Activated naive CD4-positive, alpha-beta T cell treated with anti-CD3 and anti-CD28 coated beads, Interleukin-2, amount 10 ng/mL, durations not matched to agents 7 days and 5 days (primary cell): Measurements from ENCODE around the gene CDH4.

Source experiments
- CTCF ChIA-PET: fragments of 350-600 bp; sonication (Branson Sonifier 250); formaldehyde crosslinking; loops from one replicate; lab custom pipeline; 2021; ENCODE audit warnings: antibody characterized with exemption; lab: Charles Lee
- DNase-seq: peaks from one replicate; pipeline ENCODE4 v3.0.0-alpha.2; 2020
- H3K27ac Mint-ChIP-seq: one replicate; pipeline ENCODE4 v1.8.0; 2021; ENCODE audit warnings: mild to moderate bottlenecking, moderate library complexity, mixed read lengths
- H3K27me3 Mint-ChIP-seq: one replicate; pipeline ENCODE4 v1.8.0; 2021; ENCODE audit warnings: mild to moderate bottlenecking, mixed read lengths
- H3K36me3 Mint-ChIP-seq: one replicate; pipeline ENCODE4 v1.8.0; 2021; ENCODE audit warnings: mixed read lengths
- H3K4me1 Mint-ChIP-seq: one replicate; pipeline ENCODE4 v1.8.0; 2021; ENCODE audit warnings: mixed read lengths
- H3K4me3 Mint-ChIP-seq: one replicate; pipeline ENCODE4 v1.8.0; 2021; ENCODE audit warnings: mild to moderate bottlenecking, moderate library complexity, mixed read lengths
- H3K9me3 Mint-ChIP-seq: one replicate; pipeline ENCODE4 v1.8.0; 2021; ENCODE audit warnings: mixed read lengths

The CDH4 gene

GRCh38 chr20:61746147-61746646 lies 494.1 kb downstream of the CDH4 start:
- Mint-ChIP-seq H3K27ac (no peak overlapping the region), H3K36me3 (no peaks in the 10 kb centered on the region), H3K4me1 (no peaks in the 10 kb centered on the region), H3K4me3 (no peak overlapping the region), H3K27me3 (no peaks in the 10 kb centered on the region), H3K9me3 (peaks cover 9% of the 10 kb centered on the region)
- CTCF ChIA-PET: no interaction called here
- no peak for DNase-seq

- Mint-ChIP-seq H3K27ac (no peak overlapping the region), H3K4me3 (no peak overlapping the region), H3K4me1 (no peaks in the 10 kb centered on the region), H3K36me3 (no peaks in the 10 kb centered on the region), H3K9me3 (peaks cover 9% of the 10 kb centered on the region), H3K27me3 (no peaks in the 10 kb centered on the region)
- CTCF ChIA-PET: no interaction called here
- DNase-seq: no peak
Observed at GRCh38 chr20:61746781-61747180, 494.7 kb downstream of the CDH4 start.

- Mint-ChIP-seq H3K4me3 (no peak overlapping the region), H3K9me3 (peaks cover 9% of the 10 kb centered on the region), H3K36me3 (no peaks in the 10 kb centered on the region), H3K27ac (no peak overlapping the region), H3K27me3 (no peaks in the 10 kb centered on the region), H3K4me1 (no peaks in the 10 kb centered on the region)
- DNase-seq: no peak
- CTCF ChIA-PET: no interaction called here
Observed at GRCh38 chr20:61748376-61748775, 496.3 kb downstream of the CDH4 start.

- Mint-ChIP-seq H3K27me3 (no peaks in the 10 kb centered on the region), H3K4me1 (no peaks in the 10 kb centered on the region), H3K27ac (no peak overlapping the region), H3K9me3 (peaks cover 9% of the 10 kb centered on the region), H3K36me3 (no peaks in the 10 kb centered on the region), H3K4me3 (no peak overlapping the region)
- CTCF ChIA-PET: no interaction called here
- no peak for DNase-seq
Observed at GRCh38 chr20:61749406-61750075, 497.5 kb downstream of the CDH4 start.

GRCh38 chr20:61750093-61750492 lies 498.0 kb downstream of the CDH4 start:
- Mint-ChIP-seq H3K36me3 (no peaks in the 10 kb centered on the region), H3K9me3 (peaks cover 9% of the 10 kb centered on the region), H3K27ac (no peak overlapping the region), H3K4me3 (no peak overlapping the region), H3K4me1 (no peaks in the 10 kb centered on the region), H3K27me3 (no peaks in the 10 kb centered on the region)
- no peak for DNase-seq
- CTCF ChIA-PET: no interaction called here

- H3K4me3 Mint-ChIP-seq: no peak overlapping the region
- no peak overlapping the region for H3K27ac Mint-ChIP-seq
- H3K27me3 Mint-ChIP-seq: no peaks in the 10 kb centered on the region
- no peak for DNase-seq
- no peaks in the 10 kb centered on the region for H3K4me1 Mint-ChIP-seq
- CTCF ChIA-PET: no interaction called here
- H3K9me3 Mint-ChIP-seq: peaks cover 8% of the 10 kb centered on the region
- H3K36me3 Mint-ChIP-seq: no peaks in the 10 kb centered on the region
Observed at GRCh38 chr20:61752576-61752975, 500.5 kb downstream of the CDH4 start.

- peaks cover 4% of the 10 kb centered on the region for H3K27me3 Mint-ChIP-seq
- no peak overlapping the region for H3K27ac Mint-ChIP-seq
- H3K9me3 Mint-ChIP-seq: peaks cover 7% of the 10 kb centered on the region
- H3K36me3 Mint-ChIP-seq: no peaks in the 10 kb centered on the region
- H3K4me1 Mint-ChIP-seq: no peaks in the 10 kb centered on the region
- no peak overlapping the region for H3K4me3 Mint-ChIP-seq
- CTCF ChIA-PET: no interaction called here
- no peak for DNase-seq
Observed at GRCh38 chr20:61753316-61753942, 501.4 kb downstream of the CDH4 start.

- no peak for DNase-seq
- Mint-ChIP-seq H3K4me1 (no peaks in the 10 kb centered on the region), H3K27ac (no peak overlapping the region), H3K36me3 (no peaks in the 10 kb centered on the region), H3K9me3 (peaks cover 7% of the 10 kb centered on the region), H3K27me3 (peaks cover 4% of the 10 kb centered on the region), H3K4me3 (no peak overlapping the region)
- CTCF ChIA-PET: no interaction called here
Observed at GRCh38 chr20:61753987-61754956, 502.2 kb downstream of the CDH4 start.

GRCh38 chr20:61754976-61755778 lies 503.1 kb downstream of the CDH4 start:
- CTCF ChIA-PET: no interaction called here
- Mint-ChIP-seq H3K36me3 (no peaks in the 10 kb centered on the region), H3K4me3 (no peak overlapping the region), H3K27me3 (peaks cover 4% of the 10 kb centered on the region), H3K4me1 (no peaks in the 10 kb centered on the region), H3K9me3 (peaks cover 7% of the 10 kb centered on the region), H3K27ac (no peak overlapping the region)
- no peak for DNase-seq

- DNase-seq: no peak
- Mint-ChIP-seq H3K4me3 (no peak overlapping the region), H3K4me1 (no peaks in the 10 kb centered on the region), H3K9me3 (no peaks in the 10 kb centered on the region), H3K27me3 (peaks cover 4% of the 10 kb centered on the region), H3K36me3 (no peaks in the 10 kb centered on the region), H3K27ac (no peak overlapping the region)
- CTCF ChIA-PET: no interaction called here
Observed at GRCh38 chr20:61755971-61756845, 504.1 kb downstream of the CDH4 start.

- Mint-ChIP-seq H3K9me3 (no peaks in the 10 kb centered on the region), H3K27me3 (peaks cover 4% of the 10 kb centered on the region), H3K4me1 (no peaks in the 10 kb centered on the region), H3K27ac (no peak overlapping the region), H3K4me3 (no peak overlapping the region), H3K36me3 (no peaks in the 10 kb centered on the region)
- CTCF ChIA-PET: no interaction called here
- DNase-seq: no peak
Observed at GRCh38 chr20:61756966-61757677, 505.1 kb downstream of the CDH4 start.

- Mint-ChIP-seq H3K27ac (no peak overlapping the region), H3K36me3 (no peaks in the 10 kb centered on the region), H3K9me3 (no peaks in the 10 kb centered on the region), H3K4me3 (no peak overlapping the region), H3K4me1 (no peaks in the 10 kb centered on the region), H3K27me3 (peaks cover 4% of the 10 kb centered on the region)
- no peak for DNase-seq
- CTCF ChIA-PET: no interaction called here
Observed at GRCh38 chr20:61757678-61758563, 505.9 kb downstream of the CDH4 start.
